GM20431 (cell line): ENCODE data around the gene TVP23C.
"Not testable (repeated sequence)": the region's sequence is repeated elsewhere in the genome, so short reads cannot be mapped to it uniquely, and the experiment has no call there.

ENCODE experiments used
- in situ Hi-C: fragments of 300-500 bp; cut with MseI, MboI; formaldehyde crosslinking; loops from one replicate; pipeline ENCODE4 v1.15.0; 2020; ENCODE audit warnings: low sequenced_read_pairs; ENCODE audit not compliant: unreplicated experiment

TVP23C gene

DNA sequence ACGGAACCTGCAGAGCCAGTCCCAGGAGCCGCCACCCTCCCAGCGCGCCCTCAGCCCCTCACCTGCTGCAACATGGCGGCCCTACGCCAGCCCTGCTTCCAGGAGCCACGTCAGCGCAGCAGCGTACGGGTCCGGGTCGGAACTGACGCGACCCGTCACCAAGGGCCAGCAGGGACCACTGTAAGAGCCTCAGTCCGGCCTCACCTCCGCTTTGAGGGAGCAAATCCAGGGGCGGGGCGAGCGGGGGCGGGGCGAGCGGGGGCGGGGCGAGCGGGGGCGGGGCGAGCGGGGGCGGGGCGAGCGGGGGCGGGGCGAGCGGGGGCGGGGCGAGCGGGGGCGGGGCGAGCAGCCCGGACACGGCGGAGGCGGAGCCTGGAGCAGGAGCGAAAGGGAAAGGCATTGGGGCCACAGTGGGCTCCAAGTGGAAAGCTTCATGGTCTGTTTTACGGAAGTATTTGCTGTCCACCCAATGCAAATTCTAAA, at the start of gene TVP23C:
TSS of gene TVP23C (minus strand) at position 109 of the 483 bp plus-strand sequence. CDS start at position 74, 35 bp downstream.
- in situ Hi-C loops, result not testable (repeated sequence)

DNA sequence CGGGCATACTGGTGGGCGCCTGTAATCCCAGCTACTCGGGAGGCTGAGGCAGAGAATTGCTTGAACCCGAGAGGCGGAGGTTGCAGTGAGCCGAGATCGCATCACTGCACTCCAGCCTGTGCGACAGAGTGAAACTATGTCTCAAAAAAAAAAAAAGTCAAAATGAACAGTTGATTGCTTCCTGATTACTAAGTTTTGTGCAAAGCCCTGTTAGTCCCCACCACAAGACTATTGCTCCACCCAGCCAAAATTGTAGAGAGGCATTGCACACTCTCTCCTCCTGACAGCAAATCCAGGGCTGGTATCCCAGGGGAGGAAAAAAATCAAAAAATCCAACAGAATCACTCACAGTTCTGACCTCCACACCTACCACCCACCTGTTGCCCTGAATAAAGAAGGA, 29.7 kb upstream of the TVP23C start:
- in situ Hi-C loops, result not testable (repeated sequence)

DNA sequence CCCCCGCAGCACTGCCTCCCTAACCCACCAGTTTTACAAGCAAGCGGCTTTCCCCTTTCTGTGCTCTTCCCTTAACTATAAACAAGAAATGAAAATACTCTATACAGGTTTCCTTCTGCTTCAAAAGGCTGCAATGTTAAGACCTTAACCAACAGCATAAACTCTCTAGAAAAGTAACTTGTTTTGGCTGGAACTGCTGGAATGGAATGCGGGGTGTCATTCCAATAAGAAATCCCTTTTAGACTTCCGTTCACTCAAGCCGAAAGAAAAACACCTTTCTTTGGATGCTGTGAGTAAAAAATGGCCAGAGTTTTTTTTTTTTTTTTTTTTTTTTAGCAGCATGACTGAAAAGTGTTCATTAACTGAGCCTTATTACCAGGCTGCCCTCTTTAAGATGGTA, 28.7 kb upstream of the TVP23C start:
- in situ Hi-C loops, result not testable (repeated sequence)

DNA sequence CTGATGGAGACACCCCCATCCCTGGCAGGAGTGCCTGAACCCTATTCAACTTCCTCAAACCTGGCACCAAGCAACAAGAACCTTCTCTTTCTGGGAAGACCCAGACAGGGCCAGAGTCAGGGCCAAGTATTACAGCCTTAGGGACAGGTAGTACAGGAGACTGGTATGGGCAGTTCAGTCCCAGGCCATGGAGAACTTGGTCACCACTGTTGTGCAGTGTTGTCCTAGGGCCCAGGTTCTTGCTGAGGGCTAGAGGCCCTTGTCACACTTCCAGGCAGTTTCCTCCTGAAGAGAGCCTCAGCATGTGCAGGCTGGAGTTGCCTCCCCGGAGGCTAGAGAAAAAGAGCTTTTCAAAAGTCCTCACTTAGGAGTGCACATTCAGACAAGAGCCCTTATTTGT, 27.6 kb upstream of the TVP23C start:
- in situ Hi-C loops, result not testable (repeated sequence)

DNA sequence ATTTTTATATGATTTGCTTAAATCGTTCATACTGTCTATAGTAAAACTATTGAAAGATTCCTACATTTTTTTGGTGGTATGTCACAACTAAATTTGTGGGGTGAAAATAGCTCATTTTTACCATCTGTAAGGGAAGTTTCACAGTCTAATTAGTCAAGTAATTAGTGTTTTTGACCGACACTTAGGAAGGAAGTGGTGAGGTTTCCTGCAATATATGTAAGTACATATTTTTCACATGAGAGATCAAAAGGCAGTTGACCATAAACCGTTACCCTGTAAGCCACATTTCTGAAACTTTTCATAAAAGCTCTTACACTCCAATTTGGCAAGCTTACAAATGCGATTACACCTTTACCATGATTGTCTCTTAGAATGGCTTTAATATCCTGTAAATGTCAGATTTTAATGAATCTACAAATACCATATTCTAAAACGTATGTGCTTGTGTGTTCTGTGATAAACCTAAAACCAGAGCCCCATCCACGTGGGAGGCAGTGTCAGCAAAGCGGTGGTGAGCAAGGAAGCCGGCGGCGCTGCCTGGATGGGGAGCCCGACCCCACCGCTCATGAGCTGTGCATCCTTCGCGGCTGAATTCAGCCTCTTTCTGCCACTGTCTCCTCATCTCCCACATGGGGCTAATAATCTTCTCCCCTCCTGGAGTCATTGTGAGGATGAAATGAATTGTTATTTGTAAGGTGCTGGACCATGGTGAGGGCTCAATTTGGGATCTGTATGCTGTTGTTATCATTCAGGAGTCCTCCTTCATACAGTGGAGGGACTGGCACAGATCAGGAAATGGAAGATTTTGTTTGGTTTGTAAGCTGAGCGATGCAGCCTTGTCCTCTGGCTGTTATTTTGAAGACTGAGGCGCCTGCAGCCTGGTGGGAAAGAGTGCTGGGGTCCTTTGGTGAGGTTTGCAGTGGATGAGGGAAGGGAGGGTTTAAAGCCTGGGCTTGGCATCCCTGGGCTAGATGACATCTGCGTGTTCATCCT, 26.6 kb upstream of the TVP23C start:
- in situ Hi-C loops, result not testable (repeated sequence)

DNA sequence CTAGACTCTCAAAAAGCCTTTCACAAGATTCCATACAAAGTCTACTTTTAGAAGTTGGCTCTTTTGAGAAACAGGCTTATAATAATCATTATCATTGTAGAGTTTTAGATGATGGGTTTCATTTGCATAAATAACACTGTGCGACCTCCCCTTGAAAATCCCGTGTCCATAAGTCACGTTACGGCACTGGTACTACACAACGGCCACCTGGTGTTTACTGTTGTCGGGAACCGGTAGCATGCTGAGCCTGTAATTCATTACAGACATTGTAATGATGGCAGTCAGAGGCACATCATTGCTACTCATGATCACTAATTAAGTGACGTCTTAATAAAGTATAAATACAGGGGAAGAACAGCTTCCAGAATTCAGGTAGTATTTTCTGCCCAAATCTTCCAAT, 24.7 kb upstream of the TVP23C start:
- in situ Hi-C loops, result not testable (repeated sequence)

DNA sequence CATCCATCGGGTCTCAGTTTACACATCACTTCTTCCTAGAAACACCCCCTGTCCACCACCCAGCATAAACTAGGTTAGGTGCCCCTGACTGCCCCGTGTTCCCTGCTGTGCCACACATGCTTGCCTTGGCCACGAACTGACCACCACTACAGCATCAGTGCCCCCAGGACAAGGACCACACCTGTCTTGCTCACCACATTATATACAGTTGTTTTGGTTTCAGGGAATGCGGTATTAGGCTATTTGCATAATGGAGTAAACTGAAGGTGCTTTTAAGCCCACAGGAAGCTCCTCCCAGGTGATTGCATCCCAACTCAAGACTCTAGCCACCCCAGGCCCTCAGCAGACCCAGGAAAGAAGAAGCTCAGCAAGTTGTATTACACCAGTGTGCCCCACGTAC, 20.0 kb upstream of the TVP23C start:
- in situ Hi-C loops, result not testable (repeated sequence)

DNA sequence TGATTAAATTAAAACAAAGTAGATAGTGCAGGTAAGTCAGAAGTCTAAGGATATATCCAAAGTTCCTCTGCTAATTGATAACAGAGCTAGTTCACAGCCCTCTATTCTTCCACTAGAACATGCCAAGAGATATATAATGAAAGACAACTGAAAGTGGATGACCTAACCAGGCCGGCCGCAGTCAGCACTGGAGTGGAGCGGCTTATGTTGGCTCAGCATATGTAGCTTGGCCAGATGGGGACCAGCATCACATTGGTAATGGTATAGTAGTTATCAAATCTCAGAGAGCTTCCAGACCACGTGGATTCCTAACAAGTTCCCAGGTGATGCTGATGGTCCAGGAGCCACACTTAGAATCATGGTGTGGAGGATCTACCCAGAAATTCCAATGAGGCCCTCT, 18.2 kb upstream of the TVP23C start:
- in situ Hi-C loops, result not testable (repeated sequence)

DNA sequence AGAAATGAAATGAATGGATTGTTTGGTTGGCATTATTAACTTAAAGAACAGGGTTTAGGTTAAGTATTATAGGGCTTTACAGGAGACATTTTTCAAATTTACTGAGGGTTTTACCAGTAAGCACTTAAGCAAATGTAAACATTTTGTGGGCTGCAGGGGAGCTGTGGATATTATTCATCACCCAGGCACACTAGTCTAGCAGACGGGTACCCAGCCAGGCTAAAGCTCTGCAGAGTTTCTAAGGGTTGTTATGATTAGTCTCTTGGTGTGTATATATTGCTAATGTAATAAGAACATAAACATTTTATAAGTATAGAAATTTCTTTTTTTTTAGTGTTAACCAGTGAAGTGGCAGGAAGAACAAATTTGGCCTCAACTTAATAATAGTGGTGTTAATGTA, 13.6 kb upstream of the TVP23C start:
- in situ Hi-C loops, result not testable (repeated sequence)

DNA sequence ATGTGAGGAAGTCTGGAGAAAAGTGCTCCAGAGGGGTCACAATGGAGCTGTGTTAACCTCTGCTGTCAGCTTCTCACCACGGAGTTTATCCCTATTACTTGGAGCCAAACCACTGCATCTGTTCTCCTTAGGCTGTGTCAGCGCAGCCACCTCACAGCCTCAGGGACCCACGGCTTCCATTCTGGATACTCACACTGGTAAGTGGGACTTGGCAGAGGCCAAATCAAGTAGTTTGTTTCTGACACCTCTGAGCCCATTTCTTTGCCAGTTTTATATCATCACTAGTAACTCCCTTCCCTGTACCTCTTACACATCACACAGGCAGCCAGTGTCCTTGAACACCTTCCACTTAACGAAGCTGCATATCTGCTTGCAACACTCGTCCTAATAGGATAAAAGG, 11.4 kb upstream of the TVP23C start:
- in situ Hi-C loops, result not testable (repeated sequence)

DNA sequence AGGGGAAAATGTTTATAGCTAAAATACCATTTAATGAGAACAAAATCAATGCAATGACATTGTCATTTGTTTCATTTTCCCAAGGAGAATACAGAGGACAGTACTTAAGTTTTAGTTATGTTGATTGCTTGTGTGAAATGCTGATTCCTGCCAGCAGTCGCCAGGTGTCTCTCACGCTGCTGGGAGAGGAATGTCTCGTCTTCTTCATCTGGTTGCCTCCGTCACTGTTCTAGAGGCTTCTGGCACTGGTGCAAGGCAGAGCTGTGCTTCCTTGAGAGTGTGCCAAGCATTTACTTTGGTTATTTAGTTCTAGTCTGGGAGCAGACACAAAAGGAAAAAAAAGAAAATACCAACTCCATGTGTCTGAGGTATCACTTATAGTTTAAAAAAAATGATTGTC, 10.6 kb upstream of the TVP23C start:
- in situ Hi-C loops, result not testable (repeated sequence)

DNA sequence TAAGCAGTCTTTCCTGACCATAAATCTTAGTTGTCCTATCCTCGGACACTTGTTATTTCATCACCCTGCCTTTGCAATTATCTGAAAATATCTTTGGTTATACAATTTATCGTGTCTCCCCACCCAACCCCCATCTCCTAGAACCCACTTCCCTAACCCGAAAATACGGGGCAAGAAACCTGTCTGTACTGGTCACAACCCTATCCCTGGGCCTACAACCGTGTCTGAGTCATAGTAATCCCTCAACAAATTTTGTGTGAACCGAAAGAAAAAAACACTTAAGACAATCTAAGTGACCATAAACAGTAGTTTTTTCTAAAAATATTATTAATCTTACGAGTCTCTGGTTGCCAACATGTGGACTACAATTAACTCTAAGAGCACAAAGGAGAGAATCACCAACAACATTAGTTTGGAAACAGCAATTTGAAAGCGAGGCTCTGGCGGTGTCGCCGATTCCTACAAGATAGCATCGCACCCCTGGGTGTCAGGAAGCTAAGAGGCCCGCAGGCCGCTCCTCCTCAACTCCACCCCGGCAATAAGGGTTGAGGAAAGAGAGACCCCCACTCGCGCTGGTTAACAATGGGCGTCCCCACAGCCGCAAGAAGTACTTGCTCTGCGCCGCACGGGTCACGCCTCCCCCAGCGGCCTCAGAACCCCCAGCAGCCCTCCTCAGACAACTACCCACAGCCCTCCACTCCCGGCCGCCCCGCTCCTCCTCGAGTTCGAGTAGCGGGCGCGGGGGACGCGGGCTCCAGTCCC, 489 bp downstream of the TVP23C start:
- in situ Hi-C loops, result not testable (repeated sequence)

DNA sequence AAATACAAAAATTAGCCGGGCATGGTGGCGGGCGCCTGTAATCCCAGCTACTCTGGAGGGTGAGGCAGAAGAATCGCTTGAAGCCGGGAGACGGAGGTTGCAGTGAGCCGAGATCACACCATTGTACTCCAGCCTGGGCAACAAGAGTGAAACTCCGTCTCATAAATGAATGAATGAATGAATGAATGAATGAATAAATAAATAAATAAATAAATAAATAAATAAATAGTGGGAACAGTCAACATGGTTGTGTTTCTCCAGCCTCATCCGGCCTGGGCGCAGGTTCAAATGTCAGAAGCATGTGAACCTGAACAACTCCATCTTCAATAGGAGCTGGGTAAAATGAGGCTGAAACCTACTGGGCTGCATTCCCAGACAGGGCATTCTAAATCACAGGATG, 1.8 kb downstream of the TVP23C start:
- in situ Hi-C loops, result not testable (repeated sequence)

DNA sequence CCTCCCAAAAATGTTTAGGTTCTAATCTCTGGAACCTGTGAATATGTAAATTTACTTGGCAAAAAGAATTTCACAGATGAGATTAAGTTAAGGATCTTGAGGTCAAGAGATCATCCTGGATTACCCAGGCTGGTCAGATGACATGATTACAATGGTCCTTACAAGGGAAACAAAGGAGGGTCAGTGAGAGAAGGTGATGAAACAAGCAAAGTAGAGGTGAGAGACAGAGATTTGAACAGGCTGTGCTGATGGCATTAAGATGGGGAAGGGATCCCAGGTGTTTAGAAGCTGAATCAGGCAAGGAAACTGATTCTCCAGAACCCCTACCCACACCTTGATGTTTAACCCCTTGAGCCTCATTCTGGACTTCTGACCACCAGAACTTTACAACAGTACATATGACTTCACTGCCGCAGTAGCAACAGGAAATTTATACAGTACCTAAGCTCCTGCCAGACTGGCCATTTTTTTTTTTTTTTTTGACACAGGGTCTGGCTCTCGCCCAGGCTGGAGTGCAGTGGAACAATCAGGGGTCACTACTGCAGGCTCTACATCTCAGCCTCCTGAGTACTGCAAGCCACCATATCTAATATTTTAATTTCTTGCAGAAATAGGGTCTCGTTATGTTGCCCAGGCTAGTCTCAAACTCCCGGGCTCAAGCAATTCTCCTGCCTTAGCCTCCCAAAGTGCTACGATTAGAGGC, 4.7 kb downstream of the TVP23C start:
- in situ Hi-C loops, result not testable (repeated sequence)

DNA sequence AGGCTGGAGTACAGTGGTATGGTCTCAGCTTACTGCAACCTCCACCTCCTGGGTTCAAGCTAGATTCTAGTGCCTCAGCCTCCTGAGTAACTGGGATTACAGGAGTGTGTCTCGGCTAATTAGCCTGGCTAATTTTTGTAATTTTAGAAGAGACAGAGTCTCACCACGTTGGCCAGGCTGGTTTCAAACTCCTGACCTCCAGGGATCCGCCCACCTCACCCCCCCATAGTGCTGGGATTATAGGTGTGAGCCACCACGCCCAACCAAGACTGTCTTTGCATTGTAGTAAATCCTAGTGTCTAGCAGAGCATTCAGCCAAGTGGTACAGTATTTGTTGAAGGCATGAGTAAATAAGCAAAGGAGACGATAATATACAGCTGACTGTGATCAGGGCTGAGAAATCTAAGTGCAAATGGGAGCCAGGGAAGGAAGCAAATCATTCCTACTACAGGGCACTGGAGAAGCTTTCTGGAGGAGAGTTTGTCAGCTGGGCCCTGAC, 5.9 kb downstream of the TVP23C start:
- in situ Hi-C loops, result not testable (repeated sequence)

DNA sequence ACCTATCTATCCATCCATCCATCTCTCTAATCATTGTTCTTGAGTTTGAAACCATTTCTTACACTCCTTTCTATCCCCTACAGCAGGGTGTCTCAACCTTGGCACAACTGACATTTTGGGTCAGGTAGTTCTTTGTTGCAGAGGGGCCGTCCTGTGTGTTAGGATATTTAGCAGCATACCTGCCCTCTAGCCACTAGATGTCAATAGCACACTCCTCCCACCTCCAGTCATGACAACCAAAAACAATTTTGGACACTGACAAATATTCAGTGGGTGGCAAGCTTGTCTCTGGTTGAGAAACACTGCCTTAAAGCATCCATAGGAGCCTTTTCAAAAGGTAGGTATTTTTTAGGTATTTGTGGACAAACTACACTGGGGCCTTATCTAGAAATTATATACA, 10.4 kb downstream of the TVP23C start:
- in situ Hi-C loops, result not testable (repeated sequence)

DNA sequence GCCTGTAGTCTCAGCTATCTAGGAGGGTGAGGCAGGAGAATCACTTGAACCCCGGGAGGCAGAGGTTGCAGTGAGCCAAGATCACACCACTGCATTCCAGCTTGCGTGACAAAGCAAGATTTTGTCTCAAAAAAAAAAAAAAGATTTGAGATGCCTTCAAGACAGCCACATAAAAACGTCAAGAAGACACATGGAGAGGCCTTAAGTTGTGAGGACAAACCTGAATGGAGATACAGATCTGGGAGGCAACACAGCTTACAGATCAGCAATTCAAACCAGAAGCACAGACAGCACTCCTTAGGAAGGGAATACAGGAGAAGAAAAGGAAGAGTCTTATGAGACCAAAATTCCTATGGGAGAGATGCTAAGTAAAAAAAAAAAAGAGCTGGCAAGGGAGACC, 13.7 kb downstream of the TVP23C start:
- in situ Hi-C loops, result not testable (repeated sequence)

DNA sequence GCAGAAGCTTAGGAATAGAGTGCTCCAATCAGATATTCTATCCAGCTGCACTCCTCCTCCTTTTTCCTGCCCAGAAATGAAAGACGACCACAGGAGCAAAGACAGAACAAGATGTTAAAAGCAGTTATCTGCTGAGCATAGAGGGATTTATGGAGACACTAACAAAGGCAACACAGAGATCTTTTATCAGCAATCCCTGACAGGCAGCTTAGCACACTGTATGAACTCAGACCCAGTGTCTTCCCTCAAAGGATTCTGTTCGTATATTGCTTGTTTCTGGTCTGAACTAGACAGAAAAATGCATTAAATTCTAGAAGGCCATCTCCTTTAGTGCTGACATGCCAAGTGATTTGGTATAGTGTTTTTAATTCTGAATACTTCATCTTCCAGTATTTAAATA, 16.7 kb downstream of the TVP23C start:
- in situ Hi-C loops, result not testable (repeated sequence)

DNA sequence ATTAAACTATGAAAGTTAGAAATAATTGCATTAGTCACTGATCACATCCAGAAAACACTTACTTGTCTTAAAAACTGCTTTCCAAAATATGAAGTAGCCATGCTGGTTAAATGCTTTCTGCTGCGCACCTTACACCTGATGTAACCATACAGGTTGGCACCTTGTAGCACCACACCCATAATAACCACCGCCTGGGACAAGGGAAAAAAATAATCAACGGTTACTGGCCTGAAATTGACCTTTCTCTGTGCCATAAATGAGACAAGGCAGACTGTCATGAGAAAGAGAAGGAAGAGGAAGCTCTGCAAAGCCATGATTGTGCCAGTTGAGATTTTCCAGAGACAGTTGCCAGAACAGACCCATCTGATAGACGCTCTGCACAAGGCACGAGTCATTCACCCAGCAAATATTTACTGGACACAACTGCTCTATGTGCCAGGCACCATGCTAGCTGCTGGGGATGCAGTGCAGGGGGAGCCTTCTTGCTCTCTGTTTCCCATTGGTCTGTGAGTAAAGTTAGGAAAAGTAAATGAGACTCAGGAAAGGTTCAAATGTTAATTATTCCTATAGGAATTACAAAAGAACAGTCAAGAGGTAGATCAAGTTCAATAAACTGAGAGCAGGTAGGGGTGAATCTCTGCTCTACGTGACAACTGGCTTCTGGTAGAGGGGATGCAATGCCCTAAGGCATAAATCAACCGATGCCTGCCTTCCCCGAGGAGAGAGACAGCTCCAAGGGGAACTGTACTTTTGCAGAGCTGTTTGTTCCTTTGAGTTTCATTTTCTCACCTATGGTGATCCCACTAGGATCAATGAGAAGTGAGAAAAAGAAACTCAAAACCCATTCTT, 22.7 kb downstream of the TVP23C start:
- in situ Hi-C loops, result not testable (repeated sequence)
